Stimulated activated CD4-positive, alpha-beta T cell treated with anti-CD3 and anti-CD28 coated beads, Interleukin-4, amount 100 ng/mL, for 24 hours (primary cell): Measurements from ENCODE around the gene IHH.

ENCODE experiments used
- DNase-seq: peaks from one replicate; pipeline ENCODE4 v3.0.0-alpha.2; 2020

IHH gene

GRCh38 chr2:219073413-219074129 is 12.8 kb upstream of the IHH start:
- DNase-seq: no peak

- DNase-seq: no peak
Observed at GRCh38 chr2:219072741-219073250, 12.1 kb upstream of the IHH start.

GRCh38 chr2:219071131-219071816 is 10.6 kb upstream of the IHH start:
- no peak for DNase-seq

GRCh38 chr2:219065484-219065883 is 4.8 kb upstream of the IHH start:
- DNase-seq: no peak

GRCh38 chr2:219062081-219062480 is 1.4 kb upstream of the IHH start:
- no peak for DNase-seq

- DNase-seq: no peak
Observed at GRCh38 chr2:219059725-219060682, 717 bp downstream of the IHH start.

GRCh38 chr2:219059375-219059724 is 1.4 kb downstream of the IHH start:
- no peak for DNase-seq

- no peak for DNase-seq
Observed at GRCh38 chr2:219058541-219059374, 2.0 kb downstream of the IHH start.

- DNase-seq: peak; percentile 79
Observed at GRCh38 chr2:219057709-219058540, 2.8 kb downstream of the IHH start.

- DNase-seq: no peak
Observed at GRCh38 chr2:219056896-219057708, 3.6 kb downstream of the IHH start.

- no peak for DNase-seq
Observed at GRCh38 chr2:219056176-219056895, 4.4 kb downstream of the IHH start.

- no peak for DNase-seq
Observed at GRCh38 chr2:219054956-219055903, 5.5 kb downstream of the IHH start.

- DNase-seq: no peak
Observed at GRCh38 chr2:219049282-219049681, 11.4 kb downstream of the IHH start.

- no peak for DNase-seq
Observed at GRCh38 chr2:219045937-219046550, 14.7 kb downstream of the IHH start.

- no peak for DNase-seq
Observed at GRCh38 chr2:219042750-219043149, 18.0 kb downstream of the IHH start.

GRCh38 chr2:219042157-219042556 is 18.6 kb downstream of the IHH start:
- no peak for DNase-seq

GRCh38 chr2:219041252-219041651 is 19.5 kb downstream of the IHH start, which contains the start of gene CFAP65:
CFAP65 (minus strand) TSS chr2:219041516; CDS start chr2:219039048, 2,468 bp downstream.
- peak; percentile 39 for DNase-seq

GRCh38 chr2:219038600-219038999 is 22.1 kb downstream of the IHH start:
- DNase-seq: no peak
